ENCODE measurements around the gene SEC11A.

SEC11A gene

DNA sequence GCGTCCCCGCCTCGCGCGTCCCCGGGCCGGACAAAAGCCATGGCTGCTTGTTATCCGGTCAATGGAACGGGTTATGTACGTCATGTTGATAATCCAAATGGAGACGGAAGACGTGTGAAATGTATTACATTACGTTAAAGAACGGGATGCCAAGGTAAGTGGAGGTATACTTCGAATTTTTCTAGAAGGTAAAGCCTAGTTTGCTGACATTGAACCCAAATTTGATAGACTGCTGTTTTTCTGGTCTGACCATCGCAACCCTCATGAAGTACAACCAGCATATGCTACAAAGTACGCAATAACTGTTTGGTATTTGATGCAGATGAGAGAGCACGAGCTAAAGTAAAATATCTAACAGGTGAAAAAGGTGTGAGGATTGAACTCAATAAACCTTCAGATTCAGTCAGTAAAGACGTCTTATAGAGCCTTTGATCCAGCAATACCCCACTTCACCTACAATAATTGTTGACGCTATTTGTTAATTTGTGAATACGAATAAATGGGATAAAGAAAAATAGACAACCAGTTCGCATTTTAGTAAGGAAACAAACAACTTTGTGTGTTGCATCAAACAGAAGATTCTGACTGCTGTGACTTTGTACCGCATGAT, 81.6 kb downstream of the SEC11A start:
- peak in 1 of 2 donors; percentile 24 for DNase-seq

DNA sequence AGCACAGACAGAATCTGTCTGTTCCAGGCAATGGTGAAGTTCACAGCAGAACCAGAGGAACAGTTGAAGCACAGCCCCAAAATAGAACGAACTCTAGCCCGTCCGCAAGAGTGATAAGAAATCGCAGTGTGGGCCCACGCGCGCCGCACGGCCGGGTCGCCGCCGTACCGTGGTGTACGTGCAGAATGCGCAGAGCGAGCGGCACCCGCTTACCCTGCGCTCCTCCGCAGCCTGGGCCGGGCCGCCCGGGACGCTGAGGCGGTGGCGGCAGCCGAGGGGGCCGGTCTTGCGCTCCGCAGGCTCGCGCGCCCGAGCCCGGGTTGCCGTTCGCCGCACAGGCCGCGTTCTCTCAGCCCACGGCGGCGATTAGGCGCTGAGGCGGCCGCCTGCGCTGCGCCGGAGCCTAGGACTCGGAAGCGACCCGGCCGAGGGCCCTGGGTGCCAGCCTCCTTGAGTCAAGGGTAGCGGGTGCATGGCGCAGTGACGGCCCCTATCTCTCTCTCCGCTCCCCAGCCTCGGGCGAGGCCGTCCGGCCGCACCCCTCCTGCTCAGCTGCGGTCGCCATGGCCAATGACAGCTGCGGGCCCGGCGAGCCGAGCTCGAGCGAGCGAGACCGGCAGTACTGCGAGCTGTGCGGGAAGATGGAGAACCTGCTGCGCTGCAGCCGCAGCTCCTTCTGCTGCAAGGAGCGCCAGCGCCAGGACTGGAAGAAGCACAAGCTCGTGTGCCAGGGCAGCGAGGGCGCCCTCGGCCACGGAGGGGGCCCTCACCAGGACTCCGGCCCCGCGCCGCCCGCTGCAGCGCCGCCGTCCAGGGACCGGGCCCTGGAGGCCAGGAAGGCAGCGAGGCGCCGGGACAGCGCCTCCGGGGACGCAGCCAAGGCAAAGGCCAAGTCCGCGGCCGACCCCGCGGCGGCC, 82.4 kb downstream of the SEC11A start:
- peak; percentile 53 to 67 for DNase-seq

DNA sequence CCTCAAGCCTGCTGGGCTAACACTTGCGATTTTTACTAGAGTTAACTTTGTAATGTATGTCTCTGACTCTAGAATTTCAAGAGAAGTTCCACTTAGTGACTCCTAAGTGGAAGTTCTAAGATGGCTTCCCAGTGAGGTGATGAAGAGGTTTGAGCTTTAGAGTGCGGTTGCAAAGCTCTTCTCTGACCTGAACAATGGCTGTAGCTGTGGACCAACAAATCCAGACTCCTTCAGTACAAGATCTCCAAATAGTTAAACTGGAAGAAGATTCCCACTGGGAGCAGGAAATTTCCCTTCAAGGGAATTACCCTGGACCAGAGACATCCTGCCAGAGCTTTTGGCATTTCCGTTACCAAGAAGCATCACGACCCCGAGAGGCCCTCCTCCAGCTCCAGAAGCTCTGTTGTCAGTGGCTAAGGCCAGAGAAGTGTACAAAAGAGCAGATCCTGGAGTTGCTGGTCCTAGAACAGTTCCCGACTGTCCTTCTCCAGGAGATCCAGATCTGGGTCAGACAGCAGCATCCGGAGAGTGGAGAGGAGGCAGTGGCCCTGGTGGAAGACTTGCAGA, 84.2 kb downstream of the SEC11A start:
- no peak for DNase-seq

DNA sequence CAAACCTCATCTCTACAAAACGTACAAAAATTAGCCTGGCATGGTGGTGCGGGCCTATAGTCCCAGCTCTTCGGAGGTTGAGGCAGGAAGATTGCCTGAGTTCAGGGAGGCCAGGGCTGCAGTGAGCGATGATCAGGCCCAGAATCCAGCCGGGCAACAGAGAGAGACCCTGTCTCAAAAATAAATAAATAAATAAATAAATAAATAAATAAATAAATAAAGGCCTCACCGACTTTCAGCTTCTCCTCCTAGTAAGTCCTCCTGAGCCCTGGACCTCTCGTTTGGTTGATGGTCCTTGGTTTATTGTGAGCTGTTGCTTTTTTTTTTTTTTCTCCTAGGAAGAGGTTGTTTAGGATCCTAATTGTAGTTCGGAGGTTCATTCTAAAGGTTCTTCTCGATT, 86.9 kb downstream of the SEC11A start:
- no peak for DNase-seq

DNA sequence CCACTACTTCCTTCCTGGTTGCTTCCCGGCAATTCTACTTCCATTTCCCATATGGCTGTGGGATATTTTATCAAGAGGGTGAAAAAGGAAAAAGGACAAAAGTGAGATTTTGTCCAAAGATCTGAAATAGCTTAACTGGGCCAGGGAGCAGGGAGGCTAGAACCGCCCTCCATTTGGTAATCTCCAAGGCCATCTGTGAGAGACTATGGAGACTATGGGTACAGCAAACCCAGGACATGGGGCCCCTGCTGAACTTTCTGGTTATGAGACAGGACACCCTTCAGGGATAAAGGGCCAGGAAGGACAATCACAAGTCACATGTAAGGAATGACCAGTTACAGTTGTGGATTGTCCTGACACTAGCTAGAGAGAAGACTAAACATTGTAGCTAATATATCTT, 90.8 kb downstream of the SEC11A start:
- DNase-seq: no peak

DNA sequence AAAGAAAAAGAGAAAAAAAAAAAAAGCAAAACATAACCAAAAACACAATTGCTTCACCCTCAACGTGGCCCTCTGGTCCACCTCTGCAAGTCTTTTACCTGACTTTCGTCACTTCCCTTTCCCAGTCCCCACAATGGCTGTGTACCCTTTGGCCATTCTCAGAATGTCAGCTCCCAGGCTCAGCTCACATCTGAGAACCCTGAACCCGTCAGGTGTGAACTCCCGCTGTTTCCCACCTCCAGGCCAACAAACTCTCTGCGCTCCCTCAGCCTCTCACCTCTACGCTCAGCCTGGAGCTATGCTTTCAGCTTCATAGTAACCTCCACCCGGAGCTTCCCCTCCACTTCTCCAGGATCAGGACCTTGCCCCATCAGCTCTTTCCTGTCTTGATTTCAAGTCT, 91.6 kb downstream of the SEC11A start:
- DNase-seq: no peak

DNA sequence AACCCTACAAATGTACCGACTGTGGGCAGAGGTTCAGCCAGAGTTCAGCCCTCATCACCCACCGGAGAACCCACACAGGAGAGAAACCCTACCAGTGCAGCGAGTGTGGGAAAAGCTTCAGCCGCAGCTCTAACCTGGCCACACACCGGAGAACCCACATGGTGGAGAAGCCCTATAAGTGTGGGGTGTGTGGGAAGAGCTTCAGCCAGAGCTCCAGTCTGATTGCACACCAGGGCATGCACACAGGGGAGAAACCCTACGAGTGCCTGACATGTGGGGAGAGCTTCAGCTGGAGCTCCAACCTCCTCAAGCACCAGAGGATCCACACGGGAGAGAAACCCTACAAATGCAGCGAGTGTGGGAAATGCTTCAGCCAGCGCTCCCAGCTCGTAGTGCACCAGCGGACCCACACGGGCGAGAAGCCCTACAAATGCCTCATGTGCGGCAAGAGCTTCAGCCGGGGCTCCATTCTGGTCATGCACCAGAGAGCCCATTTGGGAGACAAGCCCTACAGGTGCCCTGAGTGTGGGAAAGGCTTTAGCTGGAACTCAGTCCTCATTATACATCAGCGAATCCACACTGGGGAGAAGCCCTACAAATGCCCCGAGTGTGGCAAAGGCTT, 94.5 kb downstream of the SEC11A start:
- DNase-seq: no peak

DNA sequence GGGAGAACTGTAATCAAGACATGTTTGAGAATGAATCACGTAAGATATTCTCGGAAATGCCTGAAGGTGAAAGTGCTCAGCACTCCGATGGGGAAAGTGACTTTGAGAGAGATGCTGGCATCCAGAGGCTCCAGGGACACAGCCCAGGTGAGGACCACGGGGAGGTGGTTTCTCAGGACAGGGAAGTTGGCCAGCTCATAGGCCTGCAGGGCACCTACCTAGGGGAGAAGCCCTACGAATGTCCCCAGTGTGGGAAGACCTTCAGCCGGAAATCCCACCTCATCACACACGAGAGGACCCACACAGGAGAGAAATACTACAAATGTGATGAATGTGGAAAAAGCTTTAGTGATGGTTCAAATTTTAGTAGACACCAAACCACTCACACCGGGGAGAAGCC, 95.3 kb downstream of the SEC11A start:
- DNase-seq: no peak
